ENCODE data around the gene VTI1A. TPM values are rescaled to one million over a fixed set of nuclear protein-coding genes. Genes with fewer than 3 reads are reported as not detected.

Gene VTI1A
- total and polyA plus RNA-seq, 9 of the 15 experiments (the other 6 are each of a cell fraction or from before 2014, with no cell fraction given), result 9.3 to 21.4 (median 16.0) TPM

- BruUV-seq (replicated peaks), result no TSS peak
- Histone ChIP-seq H3K9me1 (ENCODE audit: control insufficient read depth, insufficient read depth, low read length) (no peaks in the 10 kb centered on the region), H3K36me3 (ENCODE audit: control insufficient read depth, insufficient read depth, low read length) (peaks cover 12% of the 10 kb centered on the region; the same call in 1 of the 3 replicates), H4K20me1 (replicated peaks; ENCODE audit: control insufficient read depth, insufficient read depth, low read length) (no peaks in the 10 kb centered on the region), H2AFZ (ENCODE audit: low read depth, low read length) (no peak overlapping the region), H3K27ac (ENCODE audit: extremely low read depth, low read depth, low read length) (no peak overlapping the region), H3K4me3 (no peak overlapping the region), H3K4me2 (ENCODE audit: insufficient read depth, low read length) (no peak overlapping the region), H3K27me3 (ENCODE audit: control insufficient read depth in 2 of 2, insufficient read depth in 2 of 2, low read length in 2 of 2) (no peaks in the 10 kb centered on the region), H3K4me1 (replicated peaks in 1 of 2; ENCODE audit: control insufficient read depth in 2 of 2, insufficient read depth in 2 of 2, low read length in 2 of 2) (peaks cover 0 to 4% of the 10 kb centered on the region in 2 experiments; a peak in 1 of 5 replicates), H3K9ac (ENCODE audit: insufficient read depth in 1 of 2, low read depth in 2 of 2, low read length in 2 of 2) (no peak overlapping the region), H3K9me3 (replicated peaks; ENCODE audit: control insufficient read depth, insufficient read depth, low read depth, low read length) (no peaks in the 10 kb centered on the region), H3K79me2 (ENCODE audit: control insufficient read depth, insufficient read depth, low read length) (no peaks in the 10 kb centered on the region)
- intact Hi-C loops (cut with micrococcal nuclease), result no loop called here
- ATAC-seq, result no peak
- in situ Hi-C loops (cut with MboI), result no loop called here
- CTCF ChIA-PET (ENCODE audit: low intra/inter-chr PET ratio), result no interaction called here
- WGBS (ENCODE audit: insufficient coverage, low coverage, missing lambda C conversion rate), result 6% methylated on average over 2 of the region's 2 CpGs
- POLR2A ChIA-PET, result interaction anchor here (1.1 to 1.2 kb wide), 2 partner anchors 13 to 20 kb away, joined by 3 read pairs; no protein-coding TSS in a partner anchor
- DNase-seq (ENCODE audit: extremely low read depth in 1 of 4, low spot score in 3 of 4), result no peak
- no peak for TF ChIP-seq HIVEP1 (CRISPR knock-in tag; IDR thresholded peaks at IDR 0.05)
- no peak for TF ChIP-seq ZBTB12 (CRISPR knock-in tag; IDR thresholded peaks at IDR 0.05)
- no peak for TF ChIP-seq ZFX (CRISPR knock-in tag; IDR thresholded peaks at IDR 0.05)
- TF ChIP-seq KAT2B (IDR thresholded peaks at IDR 0.05; ENCODE audit: low read depth, low read length), result no peak
- TF ChIP-seq MTA2 (IDR thresholded peaks at IDR 0.05; ENCODE audit: low read depth), result no peak
- TF ChIP-seq NFYB (IDR thresholded peaks at IDR 0.05; ENCODE audit: extremely low read depth, insufficient read length), result no peak
- no peak for TF ChIP-seq ARHGAP35 (IDR thresholded peaks at IDR 0.05; ENCODE audit: partially characterized antibody)
- no peak for TF ChIP-seq ZNF507 (tag; conservative IDR thresholded peaks at IDR 0.05)
- TF ChIP-seq SMAD2 (IDR thresholded peaks at IDR 0.05; ENCODE audit: low read depth, low read length), result no peak
- no peak for FAIRE-seq
Measured at GRCh38 chr10:112426111-112426510, 20.9 kb upstream of the VTI1A start.

Measured in K562 (cell line).